OCI-LY1 (cell line): ENCODE results near the gene RNF11.

Source experiments
- H2AFZ ChIP-seq: fragments of 200-600 bp; sonication (generic), shearing (Covaris generic); 2 replicates; pipeline ENCODE4 v1.6.0; 2014; ENCODE audit warnings: antibody characterized with exemption, mild to moderate bottlenecking, low read length
- H3F3A ChIP-seq: fragments of 200-600 bp; sonication (generic), shearing (Covaris generic); 2 replicates; pipeline ENCODE4 v1.6.0; 2014; ENCODE audit warnings: mild to moderate bottlenecking, antibody characterized with exemption, low read length, moderate library complexity; ENCODE audit not compliant: insufficient read depth
- H3K27ac ChIP-seq: fragments of 200-600 bp; sonication (generic); 2 replicates; pipeline ENCODE4 v1.5.1; 2014; ENCODE audit warnings: low read length, mixed run types, mild to moderate bottlenecking, low read depth; ENCODE audit not compliant: poor library complexity, severe bottlenecking
- H3K27me3 ChIP-seq: fragments of 200-600 bp; sonication (generic); 2 replicates; pipeline ENCODE4 v1.6.0; 2014; ENCODE audit warnings: antibody characterized with exemption, mild to moderate bottlenecking, low read length, moderate library complexity; ENCODE audit not compliant: insufficient read depth
- H3K36me3 ChIP-seq: fragments of 200-600 bp; sonication (generic); 2 replicates; pipeline ENCODE4 v1.6.1; 2014; ENCODE audit warnings: mild to moderate bottlenecking, antibody characterized with exemption, low read length, moderate library complexity, mixed read lengths; ENCODE audit not compliant: insufficient read depth
- H3K4me1 ChIP-seq: fragments of 200-600 bp; sonication (generic); 2 replicates; pipeline ENCODE4 v1.5.1; 2014; ENCODE audit warnings: mild to moderate bottlenecking, low read length, moderate library complexity; ENCODE audit not compliant: insufficient read depth, severe bottlenecking
- H3K4me2 ChIP-seq: fragments of 200-600 bp; sonication (generic), shearing (Covaris generic); 2 replicates; pipeline ENCODE4 v1.6.1; 2014; ENCODE audit warnings: low read length
- H3K4me3 ChIP-seq: fragments of 200-600 bp; sonication (generic); 2 replicates; pipeline ENCODE4 v1.5.1; 2014; ENCODE audit warnings: low read length, low read depth, mild to moderate bottlenecking, mixed read lengths; ENCODE audit not compliant: poor library complexity, severe bottlenecking
- H3K79me2 ChIP-seq: fragments of 200-600 bp; shearing (Covaris generic); 2 replicates; pipeline ENCODE4 v1.6.1; 2016; ENCODE audit warnings: mixed run types, low read length, mixed read lengths; ENCODE audit not compliant: insufficient read depth
- H3K9ac ChIP-seq: fragments of 200-600 bp; sonication (generic), shearing (Covaris generic); 2 replicates; pipeline ENCODE4 v1.6.1; 2014; ENCODE audit warnings: mild to moderate bottlenecking, low read length, mixed read lengths
- H3K9me2 ChIP-seq: fragments of 200-600 bp; sonication (generic), shearing (Covaris generic); 2 replicates; pipeline ENCODE4 v1.6.1; 2014; ENCODE audit warnings: low read depth, mild to moderate bottlenecking, low read length, mixed read lengths
- H3K9me3 ChIP-seq: fragments of 200-600 bp; shearing (Covaris generic); 2 replicates; pipeline ENCODE4 v1.6.1; 2014; ENCODE audit warnings: low read length, mixed read lengths
- H4K20me1 ChIP-seq: fragments of 200-600 bp; sonication (generic), shearing (Covaris generic); 2 replicates; pipeline ENCODE4 v1.6.0; 2016; ENCODE audit warnings: mild to moderate bottlenecking, low read length; ENCODE audit not compliant: insufficient read depth
- EZH2 ChIP-seq: fragments of 200-600 bp; sonication (generic), shearing (Covaris generic); IDR thresholded peaks from 2 replicates; pipeline ENCODE4 v1.8.0; 2017; ENCODE audit warnings: borderline replicate concordance, mixed run types, mild to moderate bottlenecking, antibody characterized with exemption, low read length, moderate library complexity, mixed read lengths
- TF ChIP-seq, protein P1 (sequence below): fragments of 200-600 bp; sonication (generic), shearing (Covaris generic); IDR thresholded peaks from 2 replicates; pipeline ENCODE4 v1.5.1; 2017; ENCODE audit warnings: mild to moderate bottlenecking, antibody characterized with exemption, low read length, moderate library complexity, mixed read lengths

The RNF11 gene

DNA sequence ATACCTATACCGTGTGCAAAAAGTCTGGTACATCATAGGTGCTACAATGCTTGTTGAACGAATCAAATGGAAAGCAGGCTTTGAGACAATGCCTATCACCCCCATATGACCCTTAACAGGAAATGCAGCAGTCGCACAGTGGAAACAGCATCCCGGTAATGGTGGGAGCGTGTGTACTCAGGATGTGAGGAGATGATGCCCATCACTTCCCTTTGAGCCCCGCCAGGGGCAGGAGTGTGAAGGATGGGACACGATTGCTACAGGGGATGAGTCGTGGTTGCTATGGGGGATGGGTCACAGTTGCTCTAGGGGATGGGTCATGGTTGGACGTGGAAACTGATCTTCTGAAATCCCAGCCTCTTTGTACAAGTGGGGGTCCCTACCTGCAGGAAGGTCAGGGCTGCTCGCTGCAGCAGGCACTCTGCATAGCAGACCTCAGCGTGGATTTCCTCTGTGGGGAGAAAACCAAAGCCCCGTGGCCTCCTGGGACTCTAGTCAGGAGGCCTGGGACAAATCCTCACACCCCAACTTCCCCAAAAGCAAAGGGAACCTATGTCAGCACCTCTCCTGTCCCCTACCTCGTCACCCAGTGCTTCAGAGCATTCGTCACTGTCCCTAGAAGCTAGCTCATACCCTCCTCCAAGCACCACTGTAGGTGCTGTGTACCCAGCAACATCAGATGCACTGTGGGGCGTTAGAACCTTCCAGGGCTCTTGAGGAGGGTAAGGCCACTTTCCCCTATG, 75.0 kb downstream of the RNF11 start:
- no peaks in the 10 kb centered on the region for H4K20me1 ChIP-seq
- no peak for TF ChIP-seq EZH2
- TF ChIP-seq, protein P1, sequence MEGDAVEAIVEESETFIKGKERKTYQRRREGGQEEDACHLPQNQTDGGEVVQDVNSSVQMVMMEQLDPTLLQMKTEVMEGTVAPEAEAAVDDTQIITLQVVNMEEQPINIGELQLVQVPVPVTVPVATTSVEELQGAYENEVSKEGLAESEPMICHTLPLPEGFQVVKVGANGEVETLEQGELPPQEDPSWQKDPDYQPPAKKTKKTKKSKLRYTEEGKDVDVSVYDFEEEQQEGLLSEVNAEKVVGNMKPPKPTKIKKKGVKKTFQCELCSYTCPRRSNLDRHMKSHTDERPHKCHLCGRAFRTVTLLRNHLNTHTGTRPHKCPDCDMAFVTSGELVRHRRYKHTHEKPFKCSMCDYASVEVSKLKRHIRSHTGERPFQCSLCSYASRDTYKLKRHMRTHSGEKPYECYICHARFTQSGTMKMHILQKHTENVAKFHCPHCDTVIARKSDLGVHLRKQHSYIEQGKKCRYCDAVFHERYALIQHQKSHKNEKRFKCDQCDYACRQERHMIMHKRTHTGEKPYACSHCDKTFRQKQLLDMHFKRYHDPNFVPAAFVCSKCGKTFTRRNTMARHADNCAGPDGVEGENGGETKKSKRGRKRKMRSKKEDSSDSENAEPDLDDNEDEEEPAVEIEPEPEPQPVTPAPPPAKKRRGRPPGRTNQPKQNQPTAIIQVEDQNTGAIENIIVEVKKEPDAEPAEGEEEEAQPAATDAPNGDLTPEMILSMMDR: no peak
- no peak overlapping the region for H3K4me2 ChIP-seq
- H3K4me3 ChIP-seq: no peak overlapping the region
- no peaks in the 10 kb centered on the region for H3K36me3 ChIP-seq
- no peaks in the 10 kb centered on the region for H3K4me1 ChIP-seq
- no peaks in the 10 kb centered on the region for H3K9me3 ChIP-seq
- no peak overlapping the region for H2AFZ ChIP-seq
- H3K79me2 ChIP-seq: no peaks in the 10 kb centered on the region
- H3K27ac ChIP-seq: no peak overlapping the region
- H3K27me3 ChIP-seq: no peaks in the 10 kb centered on the region
- no peak overlapping the region for H3K9ac ChIP-seq
- H3F3A ChIP-seq: no peaks in the 10 kb centered on the region
- no peaks in the 10 kb centered on the region for H3K9me2 ChIP-seq

DNA sequence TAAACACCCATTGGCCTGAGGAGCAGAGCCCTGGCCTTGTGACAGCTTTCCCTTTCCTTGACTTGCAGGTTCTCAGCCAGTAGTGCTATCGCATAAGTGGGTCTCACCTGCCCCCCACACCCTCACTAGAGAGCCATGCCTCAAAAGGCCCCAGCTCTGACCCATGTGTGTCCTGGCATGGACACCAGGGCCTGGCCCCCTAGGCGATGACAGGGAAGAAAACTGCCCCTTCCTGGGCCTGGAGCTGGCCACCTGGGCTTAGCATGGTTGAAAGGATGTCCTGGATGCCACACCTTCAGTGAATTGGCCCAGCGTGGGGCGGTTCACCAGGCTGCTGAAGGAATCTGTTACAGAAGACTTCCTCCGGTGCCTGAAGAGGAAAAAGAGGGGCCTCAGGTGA, 75.8 kb downstream of the RNF11 start:
- Histone ChIP-seq H3K9me2 (no peaks in the 10 kb centered on the region), H3K9me3 (no peaks in the 10 kb centered on the region), H3K27ac (no peak overlapping the region), H4K20me1 (no peaks in the 10 kb centered on the region), H3K4me2 (no peak overlapping the region), H3K27me3 (no peaks in the 10 kb centered on the region), H3K79me2 (no peaks in the 10 kb centered on the region), H3K4me1 (no peaks in the 10 kb centered on the region), H3K36me3 (no peaks in the 10 kb centered on the region), H2AFZ (no peak overlapping the region), H3K4me3 (no peak overlapping the region), H3F3A (no peaks in the 10 kb centered on the region), H3K9ac (no peak overlapping the region)
- TF ChIP-seq, protein P1: no peak
- no peak for TF ChIP-seq EZH2

DNA sequence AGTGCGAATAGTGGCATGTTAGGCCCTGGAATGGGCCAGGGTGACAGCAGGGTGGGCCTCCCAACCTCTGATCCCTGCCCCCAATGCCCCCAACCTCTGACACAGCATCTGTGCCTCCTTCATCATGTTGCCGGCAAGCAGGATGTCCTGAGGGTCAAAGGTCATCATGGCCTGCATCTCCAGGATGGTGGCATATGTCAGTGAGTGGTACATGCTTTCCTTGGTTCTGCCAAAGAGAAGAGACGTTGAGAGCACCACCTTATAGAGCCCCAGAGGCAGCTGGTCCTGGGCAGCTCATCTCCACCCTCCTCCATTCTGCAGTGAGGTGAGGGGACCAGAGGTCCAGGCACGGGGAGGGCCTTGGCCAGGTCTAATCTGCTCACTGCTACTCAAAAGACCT, 76.6 kb downstream of the RNF11 start:
- Histone ChIP-seq H3K27ac (no peak overlapping the region), H3K36me3 (no peaks in the 10 kb centered on the region), H3K4me2 (no peak overlapping the region), H3K9me3 (no peaks in the 10 kb centered on the region), H3K9ac (no peak overlapping the region), H3K4me3 (no peak overlapping the region), H3K4me1 (no peaks in the 10 kb centered on the region), H3F3A (no peaks in the 10 kb centered on the region), H3K27me3 (no peaks in the 10 kb centered on the region), H2AFZ (no peak overlapping the region), H3K9me2 (no peaks in the 10 kb centered on the region), H4K20me1 (no peaks in the 10 kb centered on the region), H3K79me2 (no peaks in the 10 kb centered on the region)
- no peak for TF ChIP-seq EZH2
- TF ChIP-seq, protein P1: no peak
